ENCODE data around the gene LGALS4.
"Not testable (repeated sequence)": the region's sequence is repeated elsewhere in the genome, so short reads cannot be mapped to it uniquely, and the experiment has no call there.

Gene LGALS4

DNA sequence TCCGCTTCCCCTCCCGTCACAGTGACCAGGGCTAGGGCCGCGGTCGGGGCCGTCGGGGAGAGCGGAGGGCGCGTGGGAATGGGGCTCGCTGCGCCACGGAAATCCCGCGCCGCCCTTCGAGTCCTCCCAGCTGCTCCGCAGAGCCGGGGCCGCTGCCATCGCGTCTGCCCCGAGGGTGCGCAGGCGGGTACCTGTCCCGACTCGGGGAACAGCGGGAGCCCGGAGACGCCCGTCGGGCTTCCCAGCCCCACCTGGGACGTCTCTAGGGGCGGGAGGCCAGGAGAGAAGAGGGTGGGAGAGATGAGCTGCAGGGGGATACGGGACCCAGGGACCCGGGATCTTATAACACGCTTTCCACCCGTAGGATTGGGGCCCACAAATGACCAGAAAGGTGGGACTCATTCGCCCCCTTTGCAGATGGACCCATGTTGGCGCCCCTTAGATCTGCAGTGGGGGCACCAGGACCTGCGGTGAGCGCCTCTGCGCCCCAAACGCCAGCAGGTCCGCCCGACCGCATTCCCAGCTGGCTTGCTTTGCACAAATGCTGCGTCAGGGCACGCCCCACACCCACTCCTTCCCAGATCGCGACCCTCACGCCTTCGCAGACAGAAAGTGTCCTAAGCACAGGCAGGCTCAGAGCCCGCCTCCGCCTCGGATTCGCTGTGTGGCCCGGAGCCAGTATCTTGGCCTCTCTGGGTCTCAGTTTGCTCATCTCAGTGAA, 42.4 kb downstream of the LGALS4 start:
- not testable (repeated sequence) for DNase-seq (ENCODE audit: low read depth)

DNA sequence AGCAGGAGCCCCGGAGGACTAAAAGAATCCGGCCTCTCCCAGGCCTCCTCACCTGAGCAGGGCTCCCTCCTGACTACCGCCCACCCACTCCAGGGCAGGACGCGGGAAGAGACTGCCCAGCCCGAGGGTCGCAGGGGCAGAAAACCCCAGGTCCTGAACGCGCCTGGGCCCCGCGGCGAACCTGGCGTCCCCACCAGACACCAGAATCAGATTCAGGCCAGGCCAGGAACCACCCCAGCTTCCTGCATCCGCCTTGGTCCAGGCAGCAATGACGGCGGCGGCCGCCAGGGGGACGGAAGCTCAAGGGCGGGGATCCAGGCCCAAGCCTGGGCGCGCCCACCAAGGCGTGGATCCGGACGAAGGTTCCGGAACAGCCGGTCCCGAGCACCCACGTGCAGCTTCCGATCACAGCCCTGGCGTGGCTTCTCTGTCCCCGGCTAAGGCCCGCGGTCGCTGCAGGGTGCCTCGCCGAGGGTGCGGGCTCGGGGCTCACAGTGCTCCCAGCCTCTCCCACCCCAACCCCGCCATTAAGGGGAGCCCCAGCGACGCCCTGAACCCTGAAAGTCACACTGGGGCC, 43.0 kb downstream of the LGALS4 start:
- peak; percentile 67 for DNase-seq (ENCODE audit: low read depth)

DNA sequence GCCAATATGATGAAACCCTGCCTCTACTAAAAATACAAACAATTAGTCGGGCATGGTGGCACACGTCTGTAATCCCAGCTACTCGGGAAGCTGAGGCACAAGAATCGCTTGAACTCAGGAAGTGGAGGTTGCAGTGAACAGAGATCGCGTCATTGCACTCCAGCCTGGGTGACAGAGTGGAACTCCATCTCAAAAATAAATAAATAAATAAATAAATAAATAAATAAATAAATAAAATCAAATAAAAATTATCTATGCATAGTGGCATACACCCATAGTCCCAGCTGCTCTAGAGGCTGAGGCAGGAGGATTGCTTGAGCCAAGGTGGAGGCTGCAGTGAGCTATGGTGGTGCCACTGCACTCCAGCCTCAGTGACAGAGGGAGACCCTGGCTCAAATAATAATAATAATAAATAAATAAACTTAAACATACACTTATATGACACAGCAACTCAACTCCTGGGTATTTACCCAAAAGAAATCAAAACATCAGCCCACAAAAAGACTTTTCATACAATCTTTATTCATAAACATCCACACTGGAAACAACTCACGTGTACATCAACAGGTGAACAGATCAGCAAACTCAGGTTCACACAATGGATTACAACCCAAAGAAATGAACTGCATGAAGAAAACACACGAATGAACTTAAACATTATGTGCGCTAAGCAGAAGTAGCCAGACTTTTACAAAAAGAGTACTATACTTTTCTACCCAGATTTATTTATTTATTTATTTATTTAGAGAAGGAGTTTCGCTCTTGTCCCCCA, 46.3 kb downstream of the LGALS4 start:
- no peak for DNase-seq (ENCODE audit: low read depth)

DNA sequence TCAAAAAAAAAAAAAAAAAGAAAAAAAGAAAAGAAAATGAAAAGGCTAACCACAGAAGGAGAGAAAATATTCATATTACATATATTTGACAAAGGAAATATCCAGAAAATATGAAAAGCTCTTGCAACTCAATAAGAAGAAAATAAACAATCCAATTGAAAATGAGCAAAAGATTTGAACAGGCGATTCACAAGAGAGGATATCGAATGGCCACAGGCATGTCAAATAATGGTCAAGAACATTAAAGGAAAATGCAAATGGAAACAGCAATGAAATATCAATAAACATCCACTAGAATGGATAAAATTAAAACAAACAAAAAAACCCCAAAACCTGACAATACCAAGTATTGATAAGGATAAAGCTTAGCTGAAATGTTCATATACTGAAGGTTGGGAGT, 47.5 kb downstream of the LGALS4 start:
- DNase-seq (ENCODE audit: low read depth) = no peak

DNA sequence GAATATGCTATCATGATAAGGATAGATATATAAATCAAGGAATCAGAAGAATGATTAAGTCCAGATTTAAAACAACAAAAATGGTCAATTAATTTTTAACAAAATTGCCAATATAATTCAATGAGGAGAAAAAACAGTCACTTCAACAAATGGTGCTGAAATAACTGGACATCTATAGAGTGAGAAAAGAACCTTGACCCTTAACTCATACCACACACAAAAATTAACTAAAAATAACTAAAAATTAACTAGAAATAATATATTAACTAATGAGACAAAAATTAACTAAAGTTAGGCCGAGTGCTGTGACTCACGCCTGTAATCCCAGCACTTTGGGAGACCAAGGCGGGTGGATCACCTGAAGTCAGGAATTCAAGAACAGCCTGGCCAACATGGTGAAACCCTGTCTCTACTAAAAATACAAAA, 48.9 kb downstream of the LGALS4 start:
- DNase-seq (ENCODE audit: low read depth) = no peak

DNA sequence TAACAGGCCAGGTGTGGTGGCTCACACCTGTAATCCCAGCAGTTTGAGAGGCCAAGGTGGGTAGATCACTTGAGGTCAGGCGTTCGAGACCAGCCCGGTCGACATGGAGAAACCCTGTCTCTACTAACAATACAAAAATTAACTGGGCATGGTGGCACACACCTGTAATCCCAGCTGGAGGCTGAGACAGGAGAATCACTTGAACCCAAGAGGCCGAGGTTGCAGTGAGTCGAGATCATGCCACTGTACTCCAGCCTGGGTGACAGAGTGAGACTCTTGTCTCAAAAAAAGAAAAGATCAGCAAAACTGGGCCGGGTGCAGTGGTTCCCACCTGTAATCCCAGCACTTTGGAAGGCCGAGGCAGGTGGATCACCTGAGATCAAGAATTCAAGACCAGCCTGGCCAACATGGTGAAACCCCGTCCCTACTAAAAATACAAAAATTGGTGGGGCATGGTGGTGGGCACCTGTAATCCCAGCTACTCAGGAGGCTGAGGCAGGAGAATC, 50.8 kb downstream of the LGALS4 start:
- DNase-seq (ENCODE audit: low read depth) = not testable (repeated sequence)

DNA sequence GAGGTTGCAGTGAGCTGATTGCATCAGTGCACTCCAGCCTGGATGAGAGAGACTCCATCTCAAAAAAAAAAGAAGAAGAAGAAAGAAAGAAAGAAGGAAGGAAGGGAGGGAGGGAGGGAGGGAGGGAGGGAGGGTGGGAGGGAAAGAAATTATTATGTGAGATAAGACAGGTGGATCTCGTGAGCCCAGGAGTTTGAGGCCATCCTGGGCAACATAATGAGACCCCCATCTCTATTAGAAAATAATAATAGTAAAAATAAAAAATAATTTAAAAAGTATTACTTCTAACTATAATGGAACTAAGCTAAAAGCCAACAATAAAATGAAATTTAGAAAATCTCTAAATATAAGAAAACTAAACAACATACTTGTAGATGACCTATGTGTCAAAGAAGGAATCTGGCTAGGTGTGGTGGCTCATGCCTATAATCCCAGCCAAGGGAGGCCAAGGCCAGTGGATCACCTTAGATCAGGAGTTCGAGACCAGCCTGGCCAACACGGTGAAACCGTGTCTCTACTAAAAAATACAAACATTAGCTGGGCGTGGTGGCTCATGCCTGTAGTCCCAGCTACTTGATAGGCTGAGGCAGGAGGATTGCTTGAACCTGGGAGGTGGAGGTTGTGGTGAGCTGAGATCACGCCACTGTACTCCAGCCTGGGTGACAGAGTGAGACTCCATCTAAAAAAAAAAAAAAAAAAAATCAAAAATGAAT, 51.8 kb downstream of the LGALS4 start:
- not testable (repeated sequence) for DNase-seq (ENCODE audit: low read depth)

DNA sequence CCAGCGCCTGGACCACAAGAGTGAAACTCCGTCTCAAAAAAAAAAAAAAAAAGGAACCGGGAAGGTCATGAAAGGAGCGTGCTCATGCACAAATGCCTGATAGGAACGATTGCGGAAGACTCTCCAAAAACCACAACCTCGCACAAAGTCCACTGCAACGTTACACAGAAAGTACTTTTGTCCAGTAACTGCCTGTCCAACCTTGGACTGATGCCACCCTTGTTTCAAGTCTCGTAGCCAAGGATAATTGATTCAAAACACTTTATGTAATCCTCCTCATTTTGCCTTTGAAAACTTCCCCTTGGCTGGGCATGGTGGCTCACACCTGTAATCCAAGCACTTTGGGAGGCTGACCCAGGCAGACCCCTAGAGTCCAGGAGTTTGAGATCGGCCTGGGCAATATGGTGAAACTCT, 53.1 kb downstream of the LGALS4 start:
- no peak for DNase-seq (ENCODE audit: low read depth)

DNA sequence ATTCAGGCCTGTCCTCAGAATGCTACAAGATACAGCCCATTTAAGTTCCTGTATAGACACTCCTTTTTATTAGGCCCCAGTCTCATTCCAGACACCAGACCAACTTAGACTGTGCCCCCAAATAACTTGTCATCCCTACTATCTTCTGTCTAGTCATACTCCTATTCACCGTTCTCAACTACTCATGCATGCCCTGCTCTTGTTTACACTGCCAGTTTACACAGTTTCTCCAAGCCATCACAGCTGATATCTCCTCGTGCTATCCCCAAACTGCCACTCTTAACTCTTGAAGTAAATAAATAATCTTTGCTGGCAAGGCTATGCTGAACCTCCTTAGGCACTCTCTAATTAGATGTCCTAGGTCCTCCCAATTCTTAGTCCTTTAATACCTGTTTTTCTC, 58.5 kb downstream of the LGALS4 start:
- DNase-seq (ENCODE audit: low read depth) = not testable (repeated sequence)

DNA sequence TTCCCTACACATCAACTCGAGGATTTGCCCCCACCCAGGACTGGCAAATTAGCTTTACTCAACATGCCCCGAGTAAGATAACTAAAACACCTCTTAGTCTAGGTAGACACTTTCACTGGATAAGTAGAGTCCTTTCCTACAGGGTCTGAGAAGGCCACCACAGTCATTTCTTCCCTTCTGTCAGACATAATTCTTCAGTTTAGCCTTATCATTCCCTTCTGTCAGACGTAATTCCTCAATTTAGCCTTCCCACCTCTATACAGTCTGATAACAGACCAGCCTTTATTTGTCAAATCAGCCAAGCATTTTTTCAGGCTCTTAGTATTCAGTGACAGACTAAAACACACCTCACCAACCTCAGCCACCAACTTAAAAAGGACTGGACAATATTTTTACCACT, 59.0 kb downstream of the LGALS4 start:
- not testable (repeated sequence) for DNase-seq (ENCODE audit: low read depth)
